ENCODE data around the gene TUBB6. TPM values are rescaled to one million over a fixed set of nuclear protein-coding genes. Genes with fewer than 3 reads are reported as not detected.

Gene TUBB6
- total RNA-seq, 2 experiments from 2014 or later: 8.3 to 10.9 TPM

DNA sequence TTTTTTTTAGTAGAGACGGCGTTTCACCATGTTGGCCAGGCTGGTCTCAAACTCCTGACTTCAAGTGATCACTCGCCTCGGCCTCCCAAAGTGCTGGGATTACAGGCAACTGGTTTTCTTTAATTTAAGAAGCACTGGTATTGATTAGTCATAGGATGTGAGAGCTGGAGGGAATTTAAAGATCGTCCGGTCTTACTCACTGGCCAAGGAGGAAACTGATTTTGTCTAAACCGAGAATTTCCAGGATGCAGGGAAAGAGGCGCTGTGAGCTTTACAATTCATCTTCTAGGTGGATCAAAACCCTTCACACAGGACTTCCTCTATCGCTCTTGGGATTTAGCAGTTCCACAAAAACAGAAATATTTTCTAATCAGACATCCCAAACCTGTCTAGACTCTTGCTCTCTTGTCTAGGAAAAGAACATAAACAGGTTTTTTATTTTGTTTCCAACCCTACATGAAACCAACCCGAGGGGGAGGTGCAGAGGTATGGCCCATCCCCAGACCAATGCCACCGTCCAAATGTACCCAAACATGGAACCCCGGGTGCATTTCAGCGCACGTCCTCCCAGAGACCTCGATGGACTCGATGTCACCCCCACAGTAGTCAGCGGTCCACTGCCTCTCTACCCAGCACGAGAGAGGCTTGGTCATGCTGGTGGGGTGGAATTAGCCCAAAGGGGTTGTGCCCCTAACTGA, 12.5 kb upstream of the TUBB6 start:
- POLR2A ChIA-PET: no interaction called here
- H3K27ac Mint-ChIP-seq: no peak overlapping the region
- H3K27me3 Mint-ChIP-seq (ENCODE audit: low read depth): peaks cover 4% of the 10 kb centered on the region
- DNase-seq: no peak
- no peaks in the 10 kb centered on the region for H3K36me3 Mint-ChIP-seq (ENCODE audit: low read depth)
- CTCF ChIA-PET: no interaction called here
- no peaks in the 10 kb centered on the region for H3K4me1 Mint-ChIP-seq (ENCODE audit: low read depth)
- H3K9me3 Mint-ChIP-seq (ENCODE audit: insufficient read depth): no peaks in the 10 kb centered on the region
- no peak overlapping the region for H3K4me3 Mint-ChIP-seq
- ATAC-seq: no peak

DNA sequence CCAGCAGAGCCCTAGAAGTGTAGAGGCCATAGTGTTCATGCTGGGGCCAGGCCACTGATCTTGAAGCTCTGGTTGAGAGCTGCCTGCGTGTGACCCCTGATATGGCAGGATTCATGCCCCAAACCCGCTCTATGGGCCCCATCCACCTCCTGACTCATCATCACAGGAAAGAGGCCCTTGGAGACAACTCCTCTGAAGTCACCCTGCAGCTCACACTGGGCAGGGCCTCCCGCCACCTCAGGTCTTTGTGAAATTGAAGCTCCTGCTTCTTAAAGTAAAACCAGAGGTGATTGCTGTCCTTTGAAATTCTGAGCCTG, 12.0 kb upstream of the TUBB6 start:
- DNase-seq (no peak), ATAC-seq (no peak)
- Mint-ChIP-seq H3K4me3 (no peak overlapping the region), H3K4me1 (ENCODE audit: low read depth) (no peaks in the 10 kb centered on the region), H3K9me3 (ENCODE audit: insufficient read depth) (no peaks in the 10 kb centered on the region), H3K27ac (no peak overlapping the region), H3K27me3 (ENCODE audit: low read depth) (peaks cover 6% of the 10 kb centered on the region), H3K36me3 (ENCODE audit: low read depth) (no peaks in the 10 kb centered on the region)
- POLR2A ChIA-PET: no interaction called here
- CTCF ChIA-PET: no interaction called here

DNA sequence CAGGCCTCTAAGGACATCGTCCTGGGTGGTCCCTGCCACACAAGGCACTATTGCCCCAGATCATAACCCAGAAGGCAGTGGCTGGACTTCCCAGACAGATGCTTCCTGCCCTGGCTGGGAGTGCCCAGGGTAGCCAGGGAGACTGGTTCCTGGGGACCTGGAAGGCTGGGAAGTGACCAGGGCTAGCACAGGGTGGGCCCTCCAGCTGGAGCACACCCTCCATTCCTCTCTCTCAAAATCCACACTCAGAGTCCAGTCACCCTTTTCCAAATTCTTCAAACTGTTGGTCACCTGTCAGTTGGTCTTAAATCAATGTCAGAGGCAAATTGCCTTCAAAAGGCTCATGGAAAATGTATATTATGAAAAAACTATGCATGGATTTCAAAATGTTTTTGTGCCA, 11.6 kb upstream of the TUBB6 start:
- POLR2A ChIA-PET: no interaction called here
- H3K36me3 Mint-ChIP-seq (ENCODE audit: low read depth): no peaks in the 10 kb centered on the region
- CTCF ChIA-PET: interaction anchor here (0.8 kb wide), 2 partner anchors 12 to 32 kb away, joined by 3 read pairs; no protein-coding TSS in a partner anchor

DNA sequence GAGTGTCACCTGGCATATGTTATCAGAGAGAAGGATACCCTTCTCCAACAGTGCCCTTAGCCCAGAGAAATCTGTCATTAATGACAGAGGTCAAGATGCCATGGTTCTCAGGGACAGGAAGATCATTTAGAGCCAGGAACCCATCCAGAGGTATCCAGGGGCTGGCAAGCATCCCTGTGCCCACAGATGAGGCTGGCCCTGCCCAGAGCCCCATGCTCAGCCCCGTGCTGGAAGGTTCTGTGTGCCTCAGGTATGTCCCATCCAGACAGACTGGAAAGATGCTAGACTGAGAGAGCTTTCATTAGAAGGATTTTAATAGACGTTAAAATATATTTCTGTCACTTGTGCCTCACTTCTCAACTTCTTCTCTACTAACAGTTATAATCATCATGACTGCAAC, 8.2 kb upstream of the TUBB6 start:
- no peak for ATAC-seq
- peaks cover 7% of the 10 kb centered on the region for H3K27me3 Mint-ChIP-seq (ENCODE audit: low read depth)
- ChIA-PET CTCF (interaction anchor here (1.4 kb wide), 1 partner anchor 28 kb away, joined by 8 read pairs; no protein-coding TSS in a partner anchor), POLR2A (no interaction called here)
- H3K36me3 Mint-ChIP-seq (ENCODE audit: low read depth): no peaks in the 10 kb centered on the region
- H3K4me1 Mint-ChIP-seq (ENCODE audit: low read depth): no peaks in the 10 kb centered on the region
- no peak overlapping the region for H3K4me3 Mint-ChIP-seq
- no peak overlapping the region for H3K27ac Mint-ChIP-seq
- H3K9me3 Mint-ChIP-seq (ENCODE audit: insufficient read depth): no peaks in the 10 kb centered on the region
- DNase-seq: no peak

More for the DNA sequence above, 11.6 kb upstream of the TUBB6 start:
- Mint-ChIP-seq H3K4me1 (ENCODE audit: low read depth) (no peaks in the 10 kb centered on the region), H3K27ac (no peak overlapping the region), H3K27me3 (ENCODE audit: low read depth) (peaks cover 6% of the 10 kb centered on the region), H3K9me3 (ENCODE audit: insufficient read depth) (no peaks in the 10 kb centered on the region), H3K4me3 (no peak overlapping the region)
- DNase-seq: no peak
- ATAC-seq: no peak

DNA sequence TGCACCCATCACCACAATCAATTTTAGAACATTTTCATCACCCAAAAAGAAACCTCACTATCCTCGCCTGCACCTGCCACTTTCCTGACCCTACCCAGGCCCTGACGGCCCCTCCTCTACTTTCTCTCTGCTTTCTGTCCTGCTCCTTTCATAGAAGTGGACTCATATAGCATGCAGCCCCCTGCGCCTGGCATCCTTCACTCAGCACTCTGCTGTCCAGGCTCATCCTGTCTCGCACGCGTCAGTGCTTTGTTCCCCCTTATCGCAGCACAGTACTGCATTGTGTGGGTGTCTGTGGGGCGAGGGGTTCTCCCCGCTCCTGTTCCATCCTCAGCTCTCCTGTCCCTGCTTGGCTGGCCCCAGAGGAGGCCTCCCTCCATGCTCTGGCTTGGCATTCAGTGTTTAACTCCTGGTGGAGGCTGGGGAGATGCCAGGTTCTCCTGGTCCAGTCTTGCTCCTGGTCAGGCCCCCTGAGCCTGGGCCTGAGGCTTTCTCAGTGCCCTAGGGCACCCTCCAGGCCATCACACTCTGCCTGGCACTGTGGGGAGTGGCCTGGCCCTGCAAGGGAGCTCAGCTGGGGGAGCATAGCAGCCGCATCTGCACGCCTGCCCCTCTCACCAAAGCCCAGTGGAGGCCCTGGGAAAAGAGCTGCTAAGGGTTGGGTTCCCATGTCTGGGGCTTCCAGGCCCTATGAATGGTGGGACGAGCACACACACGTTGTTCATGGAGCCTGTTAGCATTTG, 6.6 kb upstream of the TUBB6 start:
- H3K4me1 Mint-ChIP-seq (ENCODE audit: low read depth): no peaks in the 10 kb centered on the region
- H3K4me3 Mint-ChIP-seq: no peak overlapping the region
- peaks cover 19% of the 10 kb centered on the region for H3K27me3 Mint-ChIP-seq (ENCODE audit: low read depth)
- no peaks in the 10 kb centered on the region for H3K9me3 Mint-ChIP-seq (ENCODE audit: insufficient read depth)
- DNase-seq (no peak), ATAC-seq (no peak)
- no peak overlapping the region for H3K27ac Mint-ChIP-seq
- CTCF ChIA-PET: interaction anchor here (1.1 kb wide), 1 partner anchor 27 kb away, joined by 3 read pairs; no protein-coding TSS in a partner anchor
- POLR2A ChIA-PET: no interaction called here
- H3K36me3 Mint-ChIP-seq (ENCODE audit: low read depth): no peaks in the 10 kb centered on the region

DNA sequence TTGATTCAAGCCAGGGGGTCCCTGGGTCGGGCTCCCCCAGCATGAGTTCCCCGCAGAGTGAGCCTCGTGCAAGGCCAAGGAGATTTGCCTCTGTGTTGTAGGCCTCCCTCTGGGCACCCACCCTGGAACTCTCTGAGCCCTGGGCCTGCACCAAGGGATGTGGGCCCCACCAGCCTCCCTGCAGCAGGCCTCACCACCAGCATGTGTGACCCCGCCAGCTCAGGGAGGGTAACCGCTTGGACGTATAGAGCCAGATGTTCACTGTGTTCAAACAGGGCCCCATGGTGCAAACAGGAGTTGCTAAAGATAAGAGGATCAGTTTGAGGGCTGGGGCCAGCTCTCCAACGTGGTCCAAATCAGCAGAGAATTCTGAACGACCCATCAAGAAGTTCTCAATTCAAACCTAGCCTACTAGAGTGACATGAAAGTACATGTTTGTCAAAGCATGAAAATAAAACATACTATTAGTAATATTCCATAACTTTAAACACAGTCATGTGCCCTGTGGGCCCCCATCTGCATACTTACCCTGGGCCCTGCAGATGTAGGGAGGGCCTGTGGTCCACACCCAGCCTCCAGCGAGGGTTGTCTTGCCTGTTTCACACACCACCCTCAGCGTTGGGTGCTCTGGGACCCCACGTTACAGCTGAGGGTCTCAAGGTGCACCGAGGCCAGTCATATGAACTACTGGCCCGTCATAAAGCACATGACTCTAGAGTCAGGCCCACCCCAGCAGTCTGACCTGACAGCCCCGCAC, 5.5 kb upstream of the TUBB6 start:
- Mint-ChIP-seq H3K27me3 (ENCODE audit: low read depth) (peaks cover 27% of the 10 kb centered on the region), H3K4me1 (ENCODE audit: low read depth) (peaks cover 9% of the 10 kb centered on the region), H3K4me3 (no peak overlapping the region), H3K9me3 (ENCODE audit: insufficient read depth) (no peaks in the 10 kb centered on the region), H3K27ac (no peak overlapping the region), H3K36me3 (ENCODE audit: low read depth) (no peaks in the 10 kb centered on the region)
- DNase-seq (no peak), ATAC-seq (no peak)
- POLR2A ChIA-PET: no interaction called here
- CTCF ChIA-PET: interaction anchor here (1.1 kb wide), 1 partner anchor 26 kb away, joined by 3 read pairs; no protein-coding TSS in a partner anchor

DNA sequence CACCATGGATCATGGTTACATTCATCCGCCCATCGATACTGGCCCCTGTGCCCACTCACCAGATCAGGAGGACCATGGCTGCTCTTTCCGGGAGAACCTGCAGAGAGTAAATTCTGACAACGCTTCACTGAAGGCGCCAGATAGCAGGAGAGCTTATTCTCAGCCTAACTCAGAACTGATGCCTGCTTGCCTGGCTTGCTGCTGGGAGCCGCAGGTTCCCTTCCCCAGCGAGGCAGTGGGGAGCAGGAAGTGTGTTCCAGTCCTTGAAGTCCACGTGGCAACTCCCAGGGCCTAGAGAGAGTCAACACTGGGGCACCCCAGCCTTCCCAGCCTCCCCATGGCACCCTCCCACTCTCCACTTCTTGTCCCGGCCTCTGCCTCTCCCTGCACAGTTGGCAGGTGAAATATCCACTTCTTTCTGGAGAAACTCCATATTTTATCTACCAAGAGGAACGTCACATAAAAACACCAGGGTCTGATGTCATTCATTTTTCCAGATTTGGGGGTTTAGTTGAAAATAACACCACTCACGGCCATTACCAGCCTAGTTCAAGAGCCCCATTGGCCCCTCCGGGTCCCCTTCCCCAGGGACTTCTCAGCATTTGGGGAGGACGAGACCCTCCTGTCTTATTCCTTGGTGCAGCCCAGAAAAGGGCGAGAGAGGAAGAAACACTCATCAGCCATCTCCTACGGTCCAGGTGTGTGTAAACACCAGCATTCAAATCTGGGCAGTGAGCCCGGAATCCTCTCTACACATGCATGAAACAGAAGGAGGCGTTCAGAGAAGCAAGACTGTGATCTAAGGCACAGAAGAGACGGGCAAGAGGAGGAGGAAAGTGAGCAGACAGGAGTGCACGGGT, 3.5 kb upstream of the TUBB6 start:
- Mint-ChIP-seq H3K9me3 (ENCODE audit: insufficient read depth) (no peaks in the 10 kb centered on the region), H3K4me3 (no peak overlapping the region), H3K27me3 (ENCODE audit: low read depth) (peaks cover 37% of the 10 kb centered on the region), H3K27ac (no peak overlapping the region), H3K36me3 (ENCODE audit: low read depth) (peaks cover 3% of the 10 kb centered on the region), H3K4me1 (ENCODE audit: low read depth) (peaks cover 13% of the 10 kb centered on the region)
- ATAC-seq (no peak), DNase-seq (no peak)
- CTCF ChIA-PET: interaction anchor here (0.6 kb wide), 1 partner anchor 18 kb away, joined by 3 read pairs; no protein-coding TSS in a partner anchor
- POLR2A ChIA-PET: no interaction called here

DNA sequence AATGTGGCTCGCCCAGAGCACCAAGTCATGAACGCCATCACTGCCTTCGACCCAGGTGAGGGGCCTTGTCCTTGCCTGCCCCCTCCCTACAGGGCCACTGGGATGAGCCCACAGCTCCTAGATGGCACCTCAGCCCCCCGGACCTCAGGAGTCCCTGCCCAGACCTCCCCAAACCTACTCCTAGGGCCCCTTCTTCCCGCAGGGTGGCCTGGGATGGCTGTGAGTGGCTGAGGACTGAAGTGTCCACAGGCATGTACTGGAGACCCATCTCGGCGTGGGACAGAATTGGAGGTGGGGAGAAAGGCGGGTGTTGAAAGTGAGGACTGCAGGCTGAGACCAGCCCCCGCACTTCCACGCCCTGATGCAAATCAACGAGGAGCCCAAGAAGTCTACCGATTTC, 2.8 kb upstream of the TUBB6 start:
- Mint-ChIP-seq H3K36me3 (ENCODE audit: low read depth) (peaks cover 5% of the 10 kb centered on the region), H3K4me1 (ENCODE audit: low read depth) (peaks cover 13% of the 10 kb centered on the region), H3K27me3 (ENCODE audit: low read depth) (peaks cover 40% of the 10 kb centered on the region), H3K27ac (no peak overlapping the region), H3K4me3 (no peak overlapping the region), H3K9me3 (ENCODE audit: insufficient read depth) (no peaks in the 10 kb centered on the region)
- ChIA-PET POLR2A (no interaction called here), CTCF (no interaction called here)
- ATAC-seq (no peak), DNase-seq (no peak)

DNA sequence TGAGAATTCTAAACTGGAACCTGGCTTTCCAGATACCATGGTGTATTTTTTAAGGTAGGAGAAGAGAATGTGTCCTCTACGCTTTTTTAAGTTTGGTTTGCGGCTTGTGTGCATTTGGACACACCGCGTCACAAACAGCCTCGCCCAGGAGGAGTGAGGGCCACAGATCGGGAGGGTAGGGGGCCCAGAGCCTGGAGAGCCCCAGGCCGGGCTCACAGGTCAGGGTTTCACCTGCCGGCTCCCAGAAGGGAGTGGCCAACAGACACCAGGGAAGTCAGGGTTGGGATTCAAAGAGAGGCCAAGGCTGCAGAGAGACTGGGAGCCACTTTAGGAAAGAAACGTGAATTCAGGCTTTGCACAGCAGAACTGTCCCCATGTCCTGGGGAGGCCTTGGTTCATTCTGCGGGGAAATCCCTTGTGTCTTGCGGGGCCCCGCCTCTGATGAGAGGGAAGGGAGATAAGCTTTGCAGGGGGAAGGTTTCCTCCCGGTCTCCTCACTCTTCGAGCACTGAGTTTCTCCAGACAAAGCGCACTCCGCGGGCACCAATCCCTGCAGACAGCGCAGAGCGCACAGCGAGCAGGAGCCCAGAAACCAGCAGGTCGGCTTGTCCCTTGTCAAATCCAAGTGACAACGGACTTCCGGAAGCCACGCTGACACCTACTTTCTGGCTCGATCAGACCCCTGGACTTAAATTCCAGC, 2.0 kb upstream of the TUBB6 start:
- H3K4me3 Mint-ChIP-seq: no peak overlapping the region
- H3K27me3 Mint-ChIP-seq (ENCODE audit: low read depth): peaks cover 37% of the 10 kb centered on the region
- ChIA-PET CTCF (interaction anchor here (0.9 to 1.0 kb wide), 2 partner anchors 34 to 70 kb away, joined by 3 read pairs; no protein-coding TSS in a partner anchor), POLR2A (no interaction called here)
- no peak for ATAC-seq
- peaks cover 11% of the 10 kb centered on the region for H3K36me3 Mint-ChIP-seq (ENCODE audit: low read depth)
- peaks cover 13% of the 10 kb centered on the region for H3K4me1 Mint-ChIP-seq (ENCODE audit: low read depth)
- peaks cover 6% of the 10 kb centered on the region for H3K9me3 Mint-ChIP-seq (ENCODE audit: insufficient read depth)
- no peak overlapping the region for H3K27ac Mint-ChIP-seq
- DNase-seq: no peak

DNA sequence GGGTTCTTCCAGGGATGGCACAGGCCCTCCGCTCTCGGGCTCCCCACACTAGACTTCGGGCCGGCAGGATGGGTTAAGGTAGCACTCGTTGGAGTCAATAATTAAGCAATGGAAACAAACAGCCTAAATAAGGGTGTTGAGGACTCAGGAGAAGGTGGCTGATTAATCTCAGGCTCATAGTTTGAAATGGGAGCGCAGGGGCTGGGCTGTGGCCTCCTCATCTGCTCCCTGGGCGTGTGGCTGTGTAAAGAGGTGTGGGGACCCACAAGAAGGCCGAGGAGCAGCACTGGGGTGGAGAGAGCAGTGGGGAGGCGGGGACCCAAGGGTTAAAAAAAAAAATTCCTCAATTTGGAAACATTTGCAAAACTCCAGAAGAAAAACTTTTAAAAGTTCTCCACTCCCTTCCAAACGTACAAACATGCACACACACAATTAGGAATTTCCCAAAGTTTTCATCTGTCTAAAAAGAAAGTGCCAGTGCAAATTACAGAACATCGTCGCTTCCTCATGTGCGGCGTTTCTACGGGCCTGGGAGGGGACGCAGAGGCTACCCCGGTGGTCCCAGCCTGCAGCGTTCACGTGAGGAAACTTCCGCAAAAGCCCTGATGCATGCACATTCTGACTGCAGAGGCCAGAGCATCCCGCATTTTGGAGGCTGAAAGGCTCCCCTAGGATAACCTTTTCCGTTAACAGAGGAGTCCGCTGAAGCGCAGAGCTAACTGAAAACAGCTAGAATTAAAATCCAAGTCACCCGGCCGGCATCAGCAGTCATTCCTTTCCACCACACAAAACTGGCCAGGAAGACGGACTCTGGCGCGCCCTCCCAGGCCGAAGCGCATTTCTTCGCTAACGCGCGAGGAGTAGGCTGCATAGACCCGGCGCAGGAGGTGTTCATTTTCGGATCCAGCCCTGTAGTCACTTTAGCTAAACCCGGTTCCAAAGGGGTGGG, 1.0 kb upstream of the TUBB6 start:
- peaks cover 13% of the 10 kb centered on the region for H3K4me1 Mint-ChIP-seq (ENCODE audit: low read depth)
- DNase-seq (no peak), ATAC-seq (peak; percentile 26)
- H3K4me3 Mint-ChIP-seq: peak overlapping the region; percentile 74
- ChIA-PET CTCF (interaction anchor here (0.9 to 1.0 kb wide), 3 partner anchors 21 to 70 kb away, joined by 3 read pairs; no protein-coding TSS in a partner anchor), POLR2A (interaction anchor here (1.1 kb wide), 1 partner anchor 70 kb away, joined by 4 read pairs; the partner anchor contains the start of gene AFG3L2)
- peaks cover 16% of the 10 kb centered on the region for H3K36me3 Mint-ChIP-seq (ENCODE audit: low read depth)
- peaks cover 37% of the 10 kb centered on the region for H3K27me3 Mint-ChIP-seq (ENCODE audit: low read depth)
- H3K27ac Mint-ChIP-seq: no peak overlapping the region
- peaks cover 13% of the 10 kb centered on the region for H3K9me3 Mint-ChIP-seq (ENCODE audit: insufficient read depth)
